ENCODE results near the gene TCFL5.

Gene TCFL5

GRCh38 chr20:62829231-62830230 is 32.1 kb downstream of the TCFL5 start:
- Mint-ChIP-seq H3K36me3 (ENCODE audit: low read depth) (no peaks in the 10 kb centered on the region), H3K9me3 (no peaks in the 10 kb centered on the region), H3K27me3 (ENCODE audit: low read depth) (no peaks in the 10 kb centered on the region), H3K27ac (no peak overlapping the region), H3K4me3 (no peak overlapping the region), H3K4me1 (peaks cover 11% of the 10 kb centered on the region)
- TF ChIP-seq, protein P1, sequence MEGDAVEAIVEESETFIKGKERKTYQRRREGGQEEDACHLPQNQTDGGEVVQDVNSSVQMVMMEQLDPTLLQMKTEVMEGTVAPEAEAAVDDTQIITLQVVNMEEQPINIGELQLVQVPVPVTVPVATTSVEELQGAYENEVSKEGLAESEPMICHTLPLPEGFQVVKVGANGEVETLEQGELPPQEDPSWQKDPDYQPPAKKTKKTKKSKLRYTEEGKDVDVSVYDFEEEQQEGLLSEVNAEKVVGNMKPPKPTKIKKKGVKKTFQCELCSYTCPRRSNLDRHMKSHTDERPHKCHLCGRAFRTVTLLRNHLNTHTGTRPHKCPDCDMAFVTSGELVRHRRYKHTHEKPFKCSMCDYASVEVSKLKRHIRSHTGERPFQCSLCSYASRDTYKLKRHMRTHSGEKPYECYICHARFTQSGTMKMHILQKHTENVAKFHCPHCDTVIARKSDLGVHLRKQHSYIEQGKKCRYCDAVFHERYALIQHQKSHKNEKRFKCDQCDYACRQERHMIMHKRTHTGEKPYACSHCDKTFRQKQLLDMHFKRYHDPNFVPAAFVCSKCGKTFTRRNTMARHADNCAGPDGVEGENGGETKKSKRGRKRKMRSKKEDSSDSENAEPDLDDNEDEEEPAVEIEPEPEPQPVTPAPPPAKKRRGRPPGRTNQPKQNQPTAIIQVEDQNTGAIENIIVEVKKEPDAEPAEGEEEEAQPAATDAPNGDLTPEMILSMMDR (IDR thresholded peaks at IDR 0.05; ENCODE audit: unreplicated experiment in 3 of 3): no peak

DNA sequence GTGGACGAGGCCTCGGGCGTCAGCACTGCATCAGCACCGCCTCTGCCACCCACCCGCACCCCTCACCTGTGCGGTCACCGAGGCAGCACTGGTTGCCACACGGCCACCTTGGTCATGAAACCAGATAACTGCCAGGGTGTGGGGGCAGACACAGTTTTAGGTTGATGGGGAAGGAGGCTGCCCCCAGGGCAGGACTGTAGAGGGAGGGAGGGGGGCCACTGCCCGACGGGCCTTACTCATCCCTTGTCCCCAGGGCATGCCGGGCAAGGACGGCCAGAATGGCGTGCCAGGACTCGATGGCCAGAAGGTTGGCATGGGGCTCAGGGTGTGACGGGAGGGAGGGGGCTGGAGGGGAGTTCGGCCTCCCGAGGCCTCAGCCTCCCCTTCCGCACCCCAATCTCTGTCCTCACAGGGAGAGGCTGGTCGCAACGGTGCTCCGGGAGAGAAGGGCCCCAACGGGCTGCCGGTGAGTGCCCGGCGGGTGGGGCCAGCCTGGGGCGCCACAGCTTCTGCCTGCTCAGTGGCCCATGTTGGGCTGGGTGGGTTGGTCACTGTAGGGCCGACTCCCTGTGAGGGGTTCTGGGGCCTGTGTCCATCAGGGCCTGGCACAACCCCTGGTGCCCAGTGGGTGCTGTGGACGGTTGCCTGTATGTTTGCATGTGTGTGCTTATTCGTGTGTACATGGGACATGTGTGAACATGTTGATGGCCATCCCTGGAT is 33.0 kb downstream of the TCFL5 start:
- no peak overlapping the region for H3K27ac Mint-ChIP-seq
- no peaks in the 10 kb centered on the region for H3K9me3 Mint-ChIP-seq
- no peak overlapping the region for H3K4me3 Mint-ChIP-seq
- peaks cover 11% of the 10 kb centered on the region for H3K4me1 Mint-ChIP-seq
- no peaks in the 10 kb centered on the region for H3K27me3 Mint-ChIP-seq (ENCODE audit: low read depth)
- H3K36me3 Mint-ChIP-seq (ENCODE audit: low read depth): no peaks in the 10 kb centered on the region
- TF ChIP-seq, protein P1 (IDR thresholded peaks at IDR 0.05; ENCODE audit: unreplicated experiment in 3 of 3): no peak

DNA sequence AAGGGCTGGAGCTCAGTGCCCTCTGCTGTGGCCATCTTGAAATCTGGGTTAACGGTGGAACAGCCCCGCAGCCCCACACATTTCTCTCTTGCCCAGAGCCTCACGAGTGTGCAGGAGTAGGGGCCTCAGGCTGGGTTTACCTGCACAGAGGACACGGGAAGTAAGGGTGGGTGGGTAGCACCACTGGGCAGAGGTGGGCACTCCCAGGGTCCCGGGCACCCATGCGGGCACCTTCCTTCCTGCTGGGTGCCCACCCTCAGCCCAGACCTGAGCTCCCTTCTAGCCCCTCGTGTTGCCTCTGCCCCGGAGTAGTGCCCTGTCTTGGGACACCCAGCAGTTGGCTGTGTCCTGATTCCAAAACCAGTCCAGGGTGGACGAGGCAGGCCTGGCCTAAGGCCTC is 33.6 kb downstream of the TCFL5 start:
- Mint-ChIP-seq H3K4me1 (peaks cover 11% of the 10 kb centered on the region), H3K4me3 (no peak overlapping the region), H3K9me3 (no peaks in the 10 kb centered on the region), H3K36me3 (ENCODE audit: low read depth) (no peaks in the 10 kb centered on the region), H3K27ac (no peak overlapping the region), H3K27me3 (ENCODE audit: low read depth) (no peaks in the 10 kb centered on the region)
- TF ChIP-seq, protein P1 (IDR thresholded peaks at IDR 0.05; ENCODE audit: unreplicated experiment in 3 of 3): no peak

GRCh38 chr20:62827311-62828038 is 34.1 kb downstream of the TCFL5 start:
- Mint-ChIP-seq H3K4me3 (no peak overlapping the region), H3K27ac (no peak overlapping the region), H3K27me3 (ENCODE audit: low read depth) (no peaks in the 10 kb centered on the region), H3K36me3 (ENCODE audit: low read depth) (no peaks in the 10 kb centered on the region), H3K9me3 (no peaks in the 10 kb centered on the region), H3K4me1 (peaks cover 5% of the 10 kb centered on the region)
- TF ChIP-seq, protein P1 (IDR thresholded peaks at IDR 0.05; ENCODE audit: unreplicated experiment in 3 of 3): no peak

DNA sequence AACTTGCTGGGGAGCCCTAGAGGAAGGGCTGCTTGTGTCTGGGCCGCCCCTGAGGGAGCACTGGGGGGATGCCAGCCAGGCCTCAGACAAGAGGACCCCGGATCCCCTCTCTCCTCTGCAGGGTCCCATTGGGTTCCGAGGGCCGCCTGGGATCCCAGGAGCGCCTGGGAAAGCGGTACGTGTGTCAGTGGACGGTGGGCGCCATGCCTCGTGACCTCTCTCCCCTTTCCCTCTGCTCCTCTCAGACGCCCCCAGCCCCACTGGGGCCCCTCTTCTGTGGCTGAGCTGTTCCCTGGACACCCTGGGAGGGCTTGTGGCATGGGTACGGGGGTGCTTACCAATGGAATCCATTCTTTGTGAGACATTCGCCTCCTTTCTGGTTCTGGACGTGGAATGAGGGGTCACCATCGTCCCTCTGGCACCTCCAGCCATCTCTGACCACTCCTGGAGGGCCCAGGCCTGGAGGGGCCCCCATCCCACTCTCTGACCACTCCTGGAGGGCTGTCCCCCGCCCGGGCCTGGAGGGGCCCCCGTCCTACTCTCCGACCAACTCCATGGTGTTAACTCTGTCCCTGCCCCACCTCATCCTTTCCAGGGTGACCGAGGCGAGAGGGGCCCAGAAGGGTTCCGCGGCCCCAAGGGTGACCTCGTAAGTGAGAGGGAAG is 34.8 kb downstream of the TCFL5 start:
- TF ChIP-seq, protein P1 (IDR thresholded peaks at IDR 0.05; ENCODE audit: unreplicated experiment in 3 of 3): no peak
- Mint-ChIP-seq H3K4me3 (no peak overlapping the region), H3K27ac (no peak overlapping the region), H3K27me3 (ENCODE audit: low read depth) (no peaks in the 10 kb centered on the region), H3K4me1 (peaks cover 3% of the 10 kb centered on the region), H3K9me3 (no peaks in the 10 kb centered on the region), H3K36me3 (ENCODE audit: low read depth) (no peaks in the 10 kb centered on the region)
